HUES6 (cell line): Measurements from ENCODE around the gene ARHGEF16.

Experiments
- H3K27ac ChIP-seq: 2 replicates; pipeline ENCODE4 v1.7.0; 2013; ENCODE audit warnings: low read depth, mild to moderate bottlenecking, low read length, inconsistent platforms
- H3K27me3 ChIP-seq: 2 replicates; pipeline ENCODE4 v1.6.1; 2013; ENCODE audit warnings: low read length; ENCODE audit not compliant: control insufficient read depth, insufficient read depth
- H3K36me3 ChIP-seq: 2 replicates; pipeline ENCODE4 v1.6.1; 2013; ENCODE audit warnings: low read length; ENCODE audit not compliant: control insufficient read depth, insufficient read depth
- H3K4me1 ChIP-seq: 2 replicates; pipeline ENCODE4 v1.6.1; 2013; ENCODE audit warnings: low read length; ENCODE audit not compliant: control insufficient read depth, insufficient read depth
- H3K4me3 ChIP-seq: 2 replicates; pipeline ENCODE4 v1.5.1; 2013; ENCODE audit warnings: low read depth, low read length
- H3K9ac ChIP-seq: one replicate; pipeline ENCODE4 v1.6.1; 2013; ENCODE audit warnings: mild to moderate bottlenecking, low read length
- H3K9me3 ChIP-seq: 2 replicates; pipeline ENCODE4 v1.6.1; 2013; ENCODE audit warnings: low read depth, low read length; ENCODE audit not compliant: control insufficient read depth, insufficient read depth

Gene ARHGEF16

DNA sequence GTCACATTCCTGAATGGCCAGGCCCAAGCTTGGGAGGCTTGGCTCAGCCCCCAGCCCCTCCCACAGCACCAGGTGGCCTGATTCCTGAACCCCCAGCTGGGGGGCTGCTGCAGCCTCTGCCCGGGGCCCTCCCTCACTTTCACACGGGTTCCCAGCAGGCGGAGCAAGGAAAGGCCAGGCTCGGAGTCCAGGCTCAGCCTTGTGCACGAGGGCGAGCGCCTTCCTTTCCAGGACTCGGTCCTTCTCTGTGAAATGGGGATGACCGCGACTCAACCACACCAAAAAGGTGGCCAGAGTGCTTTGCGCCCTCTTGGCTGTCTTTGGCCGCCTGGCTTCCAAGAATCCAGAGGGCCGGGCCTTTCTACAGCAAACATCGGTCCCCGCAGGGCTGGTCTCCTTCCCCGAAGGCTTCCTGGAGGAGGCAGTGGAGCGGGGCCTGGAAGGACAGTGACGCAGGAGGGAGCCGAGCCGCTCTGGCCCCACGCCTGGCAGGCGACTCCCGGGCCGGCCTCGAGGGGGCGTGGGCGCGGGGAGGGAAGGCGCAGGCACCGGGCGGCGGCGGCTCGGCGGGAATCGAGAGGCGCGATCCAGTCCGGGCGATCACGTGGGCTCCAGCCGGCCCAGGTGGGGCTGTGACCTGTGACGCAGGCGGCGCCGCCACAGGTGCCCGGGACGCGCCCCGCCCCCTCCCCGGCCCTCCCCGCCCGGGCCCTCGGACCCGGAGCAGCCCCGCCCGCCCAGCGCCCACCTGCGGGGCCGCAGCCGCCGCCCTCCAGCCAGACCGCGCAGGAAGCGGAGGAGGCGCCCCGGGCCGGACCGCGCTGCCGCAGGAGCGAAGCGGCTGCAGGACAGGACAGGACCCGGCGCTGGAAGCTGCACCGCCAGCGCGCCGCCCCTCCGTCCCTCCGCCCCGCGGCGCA is at the start of gene ARHGEF16:
Gene ARHGEF16 (plus strand): TSS at position 775 of the 920 bp plus-strand sequence. CDS start 8,420 bp downstream, outside the sequence.
- Histone ChIP-seq H3K4me3 (peak within 1 kb of the TSS; percentile 64), H3K9me3 (no peaks in the 10 kb centered on the region), H3K9ac (peak within 1 kb of the TSS; percentile 74), H3K36me3 (no peaks in the 10 kb centered on the region), H3K27me3 (no peaks in the 10 kb centered on the region), H3K27ac (peak within 1 kb of the TSS; percentile 91), H3K4me1 (peaks cover 27% of the 10 kb centered on the region)

DNA sequence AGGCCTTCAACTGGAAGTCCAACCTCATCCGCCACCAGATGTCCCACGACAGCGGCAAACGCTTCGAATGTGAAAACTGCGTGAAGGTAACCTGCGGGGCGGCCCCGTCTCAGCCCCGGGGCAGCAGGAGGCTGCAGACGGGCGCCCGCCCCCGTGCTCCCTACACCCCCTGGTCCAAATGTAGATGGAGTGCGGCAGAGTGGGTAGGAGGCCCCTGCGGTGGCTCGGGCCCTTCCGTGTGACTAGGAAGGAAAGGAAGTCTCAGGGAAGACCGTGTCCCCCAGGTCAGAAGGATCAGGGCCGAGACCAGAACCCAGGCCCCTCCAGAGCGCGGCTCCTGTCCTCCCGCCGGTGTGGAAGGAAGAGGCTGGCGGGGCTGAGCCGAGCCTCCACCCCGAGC is 49.7 kb upstream of the ARHGEF16 start:
- H3K4me1 ChIP-seq = no peaks in the 10 kb centered on the region; the same call in 1 of the 2 replicates
- H3K4me3 ChIP-seq = no peak overlapping the region
- H3K36me3 ChIP-seq = no peaks in the 10 kb centered on the region
- H3K9ac ChIP-seq = no peak overlapping the region
- no peaks in the 10 kb centered on the region for H3K27me3 ChIP-seq
- H3K27ac ChIP-seq = no peak overlapping the region
- no peaks in the 10 kb centered on the region for H3K9me3 ChIP-seq

- Histone ChIP-seq H3K4me3 (no peak overlapping the region), H3K27me3 (no peaks in the 10 kb centered on the region), H3K9me3 (no peaks in the 10 kb centered on the region), H3K9ac (no peak overlapping the region), H3K4me1 (no peaks in the 10 kb centered on the region; the same call in 1 of the 2 replicates), H3K36me3 (no peaks in the 10 kb centered on the region), H3K27ac (no peak overlapping the region)
These were observed 49.0 kb upstream of the ARHGEF16 start for GRCh38 chr1:3405491-3405890.

DNA sequence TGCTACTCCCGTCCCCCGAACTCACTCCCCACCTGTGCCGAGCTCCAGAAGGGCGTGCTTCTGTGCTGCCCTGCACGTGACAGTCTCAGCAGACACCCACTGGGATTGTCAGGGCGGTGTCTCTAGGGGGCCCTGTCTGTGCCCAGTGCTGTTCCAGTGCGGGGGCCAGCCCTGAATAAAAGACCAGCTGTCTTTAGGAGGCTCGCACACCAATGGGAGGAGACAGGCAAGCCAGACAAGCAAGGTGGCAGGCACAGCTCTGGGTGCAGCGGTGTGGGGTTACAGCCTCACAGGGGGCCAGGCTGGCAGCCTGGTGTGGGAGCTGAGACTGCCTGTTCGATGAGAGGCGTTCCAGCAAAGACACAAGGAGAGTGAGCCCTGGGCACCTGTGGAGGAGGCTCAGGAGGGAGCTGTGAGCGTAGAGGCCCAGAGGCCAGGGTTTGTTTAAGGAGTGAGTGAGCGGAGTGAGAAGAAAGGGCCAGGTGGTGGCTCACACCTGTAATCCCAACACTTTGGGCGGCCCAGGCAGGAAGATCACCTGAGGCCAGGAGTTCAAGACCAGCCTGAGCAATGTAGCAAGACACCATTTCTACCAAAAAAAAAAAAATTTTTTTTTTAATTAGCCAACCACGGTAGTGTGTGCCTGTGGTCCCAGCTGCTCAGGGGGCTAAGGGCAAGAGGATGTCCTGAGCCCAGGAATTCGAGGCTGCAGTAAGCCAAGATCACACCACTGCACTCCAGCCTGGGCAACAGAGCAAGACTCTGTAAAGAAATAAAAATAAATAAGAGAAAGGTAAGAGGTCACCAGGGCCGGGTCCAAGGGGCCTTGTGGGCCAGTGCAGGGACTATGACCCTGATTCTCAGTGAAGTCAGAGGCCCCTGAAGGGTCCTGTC is 48.2 kb upstream of the ARHGEF16 start:
- no peak overlapping the region for H3K9ac ChIP-seq
- no peak overlapping the region for H3K27ac ChIP-seq
- H3K27me3 ChIP-seq = no peaks in the 10 kb centered on the region
- no peaks in the 10 kb centered on the region for H3K36me3 ChIP-seq
- no peaks in the 10 kb centered on the region for H3K9me3 ChIP-seq
- H3K4me1 ChIP-seq = no peaks in the 10 kb centered on the region; the same call in 1 of the 2 replicates
- no peak overlapping the region for H3K4me3 ChIP-seq

DNA sequence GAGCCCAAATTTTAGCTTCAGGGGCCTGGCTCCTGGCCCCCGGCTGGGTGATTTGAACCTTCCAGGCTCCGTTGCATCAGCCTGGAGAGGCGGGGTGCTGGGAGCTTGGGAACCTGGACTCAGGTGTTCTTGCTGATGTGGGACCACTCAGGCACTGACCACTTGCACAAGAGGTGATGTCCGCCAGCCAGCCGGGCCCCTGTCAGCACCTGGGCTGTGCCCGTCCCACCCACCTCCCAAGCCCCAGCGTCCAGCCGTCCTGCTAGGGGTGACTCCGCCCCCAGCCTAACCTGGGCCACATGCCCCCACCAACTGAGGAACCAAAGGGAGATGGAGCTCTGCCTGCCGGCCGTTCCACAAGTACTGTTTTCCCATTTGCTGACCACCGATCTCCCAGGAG is 47.4 kb upstream of the ARHGEF16 start:
- Histone ChIP-seq H3K27ac (no peak overlapping the region), H3K9me3 (no peaks in the 10 kb centered on the region), H3K27me3 (no peaks in the 10 kb centered on the region), H3K4me3 (no peak overlapping the region), H3K4me1 (no peaks in the 10 kb centered on the region; the same call in 1 of the 2 replicates), H3K36me3 (no peaks in the 10 kb centered on the region), H3K9ac (no peak overlapping the region)

DNA sequence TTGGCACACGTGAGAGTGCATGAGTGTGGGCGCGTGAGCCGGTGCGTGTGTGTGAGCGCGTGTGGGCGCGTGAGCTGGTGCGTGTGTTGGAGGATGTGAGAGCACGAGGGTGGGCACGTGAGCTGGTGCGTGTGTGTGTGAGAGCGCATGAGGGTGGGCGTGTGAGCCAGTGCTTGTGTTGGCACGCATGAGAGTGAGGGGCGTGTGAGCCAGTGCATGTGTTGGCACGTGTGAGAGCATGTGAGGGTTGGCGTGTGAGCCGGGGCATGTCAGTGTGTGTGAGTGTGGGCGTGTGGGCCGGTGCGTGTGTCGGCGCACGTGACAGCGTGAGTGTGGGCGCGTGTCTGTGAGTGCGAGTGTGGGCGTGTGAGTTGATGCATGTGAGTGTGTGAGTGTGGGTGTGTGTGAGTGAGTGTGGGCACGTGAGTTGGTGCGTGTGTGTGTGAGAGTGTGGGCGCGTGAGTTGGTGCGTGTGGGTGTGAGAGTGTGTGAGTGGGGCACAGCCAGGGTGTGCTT is 45.7 kb upstream of the ARHGEF16 start:
- H3K36me3 ChIP-seq = no peaks in the 10 kb centered on the region
- H3K4me3 ChIP-seq = no peak overlapping the region
- no peaks in the 10 kb centered on the region; the same call in 1 of the 2 replicates for H3K4me1 ChIP-seq
- no peak overlapping the region for H3K27ac ChIP-seq
- no peaks in the 10 kb centered on the region for H3K9me3 ChIP-seq
- H3K27me3 ChIP-seq = no peaks in the 10 kb centered on the region
- no peak overlapping the region for H3K9ac ChIP-seq

- Histone ChIP-seq H3K36me3 (no peaks in the 10 kb centered on the region), H3K9ac (no peak overlapping the region), H3K4me1 (no peaks in the 10 kb centered on the region; the same call in 1 of the 2 replicates), H3K27me3 (no peaks in the 10 kb centered on the region), H3K9me3 (no peaks in the 10 kb centered on the region), H3K4me3 (no peak overlapping the region), H3K27ac (no peak overlapping the region)
These were observed 44.9 kb upstream of the ARHGEF16 start for GRCh38 chr1:3409366-3410141.

DNA sequence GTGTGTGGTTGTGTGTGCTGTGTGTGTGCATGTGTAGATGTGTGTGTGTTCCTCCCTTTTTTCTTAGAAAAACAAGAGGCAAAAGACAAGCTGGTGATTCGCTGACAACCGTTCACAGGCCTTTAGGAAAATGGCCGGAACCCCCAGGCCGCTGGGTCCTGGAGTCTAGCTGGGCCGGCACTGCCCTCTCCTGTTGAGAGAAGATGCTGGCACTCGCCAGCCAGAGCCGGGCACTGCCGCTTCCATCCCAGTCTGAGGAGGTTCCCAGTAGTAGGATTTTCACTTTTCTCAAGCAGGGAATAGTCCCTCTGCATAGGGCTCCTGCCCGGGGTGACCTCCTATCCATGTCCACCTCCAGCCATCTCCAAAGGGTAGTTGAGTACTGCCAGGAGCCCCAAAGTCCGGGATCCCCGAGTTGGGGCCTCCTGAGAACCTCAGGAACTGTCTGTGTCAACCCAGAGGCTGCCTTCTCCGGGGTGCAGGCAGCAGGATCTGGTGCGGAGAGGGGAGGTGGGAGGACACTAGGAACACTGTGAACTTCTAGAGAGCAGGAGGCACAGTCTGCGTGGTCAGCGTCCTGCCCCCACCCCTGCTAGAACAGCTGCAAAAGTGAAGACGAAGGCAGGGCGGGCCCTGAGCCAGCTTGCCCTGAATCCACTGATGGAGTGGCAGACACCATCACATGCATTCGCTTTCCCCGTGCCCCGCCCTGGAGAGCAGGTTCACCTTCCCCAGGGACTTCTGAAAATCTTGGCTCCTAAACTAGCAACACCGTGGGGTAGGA is 44.1 kb upstream of the ARHGEF16 start:
- no peaks in the 10 kb centered on the region for H3K36me3 ChIP-seq
- no peaks in the 10 kb centered on the region for H3K9me3 ChIP-seq
- H3K4me1 ChIP-seq = no peaks in the 10 kb centered on the region; the same call in 1 of the 2 replicates
- no peak overlapping the region for H3K4me3 ChIP-seq
- H3K27me3 ChIP-seq = no peaks in the 10 kb centered on the region
- H3K27ac ChIP-seq = no peak overlapping the region
- H3K9ac ChIP-seq = no peak overlapping the region

GRCh38 chr1:3411806-3412205 is 42.7 kb upstream of the ARHGEF16 start:
- Histone ChIP-seq H3K4me1 (no peaks in the 10 kb centered on the region; the same call in 1 of the 2 replicates), H3K4me3 (no peak overlapping the region), H3K9ac (no peak overlapping the region), H3K27me3 (no peaks in the 10 kb centered on the region), H3K27ac (no peak overlapping the region), H3K9me3 (peaks cover 4% of the 10 kb centered on the region), H3K36me3 (no peaks in the 10 kb centered on the region)

DNA sequence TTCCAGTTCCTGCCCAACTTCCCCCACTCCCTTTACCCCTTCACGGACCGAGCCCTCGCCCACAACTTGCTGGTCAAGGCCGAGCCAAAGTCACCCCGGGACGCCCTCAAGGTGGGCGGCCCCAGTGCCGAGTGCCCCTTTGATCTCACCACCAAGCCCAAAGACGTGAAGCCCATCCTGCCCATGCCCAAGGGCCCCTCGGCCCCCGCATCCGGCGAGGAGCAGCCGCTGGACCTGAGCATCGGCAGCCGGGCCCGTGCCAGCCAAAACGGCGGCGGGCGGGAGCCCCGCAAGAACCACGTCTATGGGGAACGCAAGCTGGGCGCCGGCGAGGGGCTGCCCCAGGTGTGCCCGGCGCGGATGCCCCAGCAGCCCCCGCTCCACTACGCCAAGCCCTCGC is 42.1 kb upstream of the ARHGEF16 start:
- no peaks in the 10 kb centered on the region for H3K27me3 ChIP-seq
- H3K36me3 ChIP-seq = no peaks in the 10 kb centered on the region
- H3K27ac ChIP-seq = no peak overlapping the region
- H3K9me3 ChIP-seq = peaks cover 8% of the 10 kb centered on the region
- no peak overlapping the region for H3K9ac ChIP-seq
- no peak overlapping the region for H3K4me3 ChIP-seq
- H3K4me1 ChIP-seq = no peaks in the 10 kb centered on the region
